Raji (cell line): Measurements from ENCODE around the gene NIBAN1.

ENCODE experiments used
- POLR2A ChIP-seq: IDR thresholded peaks from 2 replicates; pipeline ENCODE4 v1.6.1; 2011; ENCODE audit warnings: low read depth, low read length, control low read depth; ENCODE audit not compliant: insufficient read depth

Gene NIBAN1

DNA sequence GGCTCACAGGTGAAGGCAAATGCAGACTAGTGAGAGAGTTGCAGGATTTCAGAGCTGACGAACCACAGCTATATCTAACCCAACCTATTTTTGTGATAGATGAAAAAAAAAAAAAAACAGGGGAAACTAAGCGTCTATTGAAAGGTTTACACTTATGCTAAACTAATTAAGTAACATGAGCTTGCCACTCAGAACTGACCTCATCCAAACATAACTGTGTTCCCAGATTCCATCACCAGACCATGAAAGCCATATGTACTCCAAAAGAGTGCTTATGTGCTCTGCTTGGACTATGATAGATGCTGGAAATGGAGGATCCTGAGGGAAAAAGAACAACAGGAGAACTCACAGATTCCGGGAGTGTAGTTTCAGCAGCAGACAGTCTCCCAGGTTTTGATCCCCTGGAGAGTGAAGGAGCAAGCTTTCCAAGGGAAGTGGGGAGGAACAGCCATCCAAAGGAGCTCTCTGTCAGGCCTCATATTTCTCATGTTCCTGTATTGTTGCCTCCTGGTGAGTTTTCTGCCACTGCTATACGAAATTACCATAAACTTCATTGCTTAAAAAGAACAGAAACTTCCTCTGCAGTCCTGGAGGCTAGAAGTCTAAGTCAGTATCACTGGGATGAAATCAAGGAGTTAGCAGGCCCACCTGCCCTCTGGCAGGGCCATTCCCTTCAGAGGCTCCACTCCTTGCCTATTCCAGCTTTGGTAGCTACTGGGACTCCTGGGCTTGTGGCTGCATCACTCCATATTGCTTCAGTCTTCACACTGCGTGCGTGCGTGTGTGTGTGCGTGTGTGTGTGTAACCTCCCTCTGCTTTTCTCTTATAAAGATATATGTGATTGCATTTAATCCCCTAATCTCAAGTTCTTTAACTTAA is 38.1 kb downstream of the NIBAN1 start:
- no peak for TF ChIP-seq POLR2A

DNA sequence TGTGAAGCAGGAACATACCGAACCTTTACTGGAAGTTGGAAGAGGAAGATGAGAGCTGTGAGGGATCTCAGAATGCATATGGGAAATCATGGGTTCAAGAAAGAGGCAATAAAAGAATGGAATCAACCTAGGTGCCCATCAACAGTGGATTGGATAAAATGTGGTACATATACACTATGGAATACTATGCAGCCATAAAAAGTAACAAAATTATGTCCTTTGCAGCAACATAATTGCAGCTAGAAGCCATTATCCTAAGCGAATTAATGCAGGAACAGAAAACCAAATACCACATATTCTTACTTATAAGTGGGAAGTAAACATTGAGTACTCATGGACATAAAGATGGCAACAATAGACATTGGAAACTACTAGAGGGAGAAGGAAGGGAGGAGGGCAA is 40.4 kb downstream of the NIBAN1 start:
- no peak for TF ChIP-seq POLR2A

DNA sequence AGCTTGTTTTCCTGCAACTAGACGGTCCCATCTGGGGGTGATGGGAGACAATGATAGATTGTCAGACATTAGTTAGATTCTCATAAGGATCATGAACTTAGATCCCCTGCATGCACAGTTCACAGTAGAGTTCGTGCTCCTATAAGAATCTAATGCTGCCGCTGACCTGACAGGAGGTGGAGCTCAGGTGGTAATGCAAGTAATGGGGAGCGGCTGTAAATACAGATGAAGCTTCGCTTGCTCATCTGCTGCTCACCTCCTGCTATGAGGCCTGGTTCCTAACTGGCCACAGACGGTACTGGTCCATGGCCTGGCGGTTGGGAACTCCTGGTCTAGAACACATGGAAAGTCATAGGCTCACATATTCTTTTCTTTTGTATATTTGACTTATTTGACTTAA is 42.0 kb downstream of the NIBAN1 start:
- TF ChIP-seq POLR2A = no peak

GRCh38 chr1:184931566-184931965 is 42.7 kb downstream of the NIBAN1 start:
- no peak for TF ChIP-seq POLR2A

DNA sequence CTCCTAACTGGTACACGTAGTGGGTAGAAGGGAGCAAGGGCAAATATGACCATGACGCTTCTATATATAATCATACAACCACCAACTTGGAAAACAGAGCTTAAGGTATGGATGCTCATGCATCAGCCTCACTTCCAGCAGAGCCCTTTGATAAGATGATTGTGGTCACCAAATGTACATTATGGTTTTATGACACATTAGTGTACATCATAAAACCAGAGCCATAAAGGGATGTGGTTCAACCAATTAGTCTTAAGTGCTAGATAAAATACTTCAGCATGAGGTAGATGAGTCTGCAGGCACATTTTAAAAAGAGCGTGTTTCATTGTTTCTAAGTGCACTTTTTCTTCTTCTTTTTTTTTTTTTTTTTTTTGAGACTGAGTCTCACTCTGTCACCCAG is 43.7 kb downstream of the NIBAN1 start:
- TF ChIP-seq POLR2A = no peak

- no peak for TF ChIP-seq POLR2A
Observed at GRCh38 chr1:184930232-184930631, 44.1 kb downstream of the NIBAN1 start.

DNA sequence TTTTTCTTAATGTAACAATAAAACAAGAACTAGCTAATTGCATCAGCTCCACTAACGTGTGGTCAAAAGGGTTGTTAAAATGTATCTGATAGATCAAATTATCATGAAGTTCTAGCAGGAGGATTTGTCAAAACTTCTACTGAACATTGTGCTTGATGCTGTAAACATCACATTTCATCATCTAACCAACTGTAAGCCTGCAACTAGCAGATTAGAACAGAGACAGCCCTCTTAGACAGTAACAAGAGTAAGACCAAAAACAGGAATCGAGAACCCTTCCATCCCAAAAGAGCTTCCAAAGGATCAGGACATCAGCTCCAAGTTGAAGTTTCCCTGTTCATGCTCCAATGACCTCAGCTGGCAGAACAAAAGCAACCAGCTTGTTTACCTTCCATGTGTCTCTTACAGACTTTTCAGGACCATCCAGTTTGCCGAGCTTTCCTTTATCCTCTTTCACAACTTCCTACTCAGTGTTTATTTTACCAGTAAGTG is 44.6 kb downstream of the NIBAN1 start:
- no peak for TF ChIP-seq POLR2A

DNA sequence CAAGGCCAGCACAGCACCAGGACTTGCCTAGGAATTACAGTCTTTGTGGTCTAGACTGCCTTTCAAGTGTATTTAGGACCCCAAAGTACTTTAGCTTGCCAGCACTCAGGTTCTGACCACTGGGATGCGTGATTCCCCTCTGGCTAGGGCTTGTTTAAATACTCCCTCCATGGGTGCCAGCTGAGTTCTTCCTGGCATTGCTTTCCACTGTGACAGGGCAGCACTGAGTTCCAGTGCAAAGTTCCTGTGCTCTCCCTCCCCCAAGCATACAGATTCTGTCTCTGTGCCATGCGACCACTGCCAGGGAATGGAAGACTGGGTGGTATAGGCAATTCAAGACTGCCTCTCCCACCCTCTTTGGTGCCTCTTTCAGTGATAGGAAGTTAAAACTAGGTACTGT is 45.9 kb downstream of the NIBAN1 start:
- no peak for TF ChIP-seq POLR2A
